Duodenal mucosa (tissue), 2 donors: ENCODE data around the gene SLC38A3.

Experiments
- H3K27ac ChIP-seq: one replicate; pipeline ENCODE4 v1.7.0; 2013; ENCODE audit warnings: low read depth, low read length
- H3K27me3 ChIP-seq, 2 donors: one replicate each; pipeline ENCODE4 v1.7.0; 2013; ENCODE audit warnings: low read length in 2 of 2, control low read depth in 1 of 2; ENCODE audit not compliant: insufficient read depth in 2 of 2, control insufficient read depth in 1 of 2
- H3K36me3 ChIP-seq, 2 donors: one replicate each; pipeline ENCODE4 v1.7.0; 2013; ENCODE audit warnings: low read length in 2 of 2, control low read depth in 1 of 2; ENCODE audit not compliant: insufficient read depth in 2 of 2, control insufficient read depth in 1 of 2
- H3K4me1 ChIP-seq, 2 donors: one replicate each; pipeline ENCODE4 v1.7.0; 2013; ENCODE audit warnings: low read length in 2 of 2, control low read depth in 1 of 2; ENCODE audit not compliant: insufficient read depth in 2 of 2, control insufficient read depth in 1 of 2
- H3K4me3 ChIP-seq, 2 donors: one replicate each; pipeline ENCODE4 v1.7.0; 2013; ENCODE audit warnings: low read length in 2 of 2, low read depth in 1 of 2
- H3K9ac ChIP-seq, 2 donors: one replicate each; pipeline ENCODE4 v1.7.0; 2013; ENCODE audit warnings: low read length in 2 of 2, low read depth in 1 of 2
- H3K9me3 ChIP-seq, 2 donors: one replicate each; pipeline ENCODE4 v1.7.0; 2013; ENCODE audit warnings: low read length in 2 of 2, control low read depth in 1 of 2; ENCODE audit not compliant: control insufficient read depth in 1 of 2

The SLC38A3 gene

DNA sequence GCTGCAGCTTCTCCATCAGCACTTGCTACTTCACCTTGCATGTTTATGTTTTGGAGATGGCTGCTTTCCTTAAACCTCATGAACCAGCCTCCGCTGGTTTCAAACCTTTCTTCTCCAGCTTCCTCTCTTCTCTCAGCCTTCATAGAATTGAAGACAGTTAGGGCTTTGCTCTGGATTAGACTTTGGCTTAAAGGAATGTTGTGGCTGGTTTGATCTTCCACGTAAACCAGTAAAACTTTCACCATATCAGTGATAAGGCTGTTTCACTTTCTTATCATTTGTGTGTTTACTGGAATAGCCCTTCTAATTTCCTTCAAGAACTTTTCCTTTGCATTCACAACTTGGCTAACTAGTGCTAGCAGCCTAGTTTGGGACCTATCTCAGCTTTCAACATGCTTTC lies 25.4 kb upstream of the SLC38A3 start:
- Histone ChIP-seq H3K4me3 (no peak overlapping the region), H3K9ac (no peak overlapping the region), H3K27ac (no peak overlapping the region), H3K4me1 (peaks cover 11 to 29% of the 10 kb centered on the region in 2 donors), H3K36me3 (peaks cover 3 to 32% of the 10 kb centered on the region in 2 donors), H3K9me3 (no peaks in the 10 kb centered on the region), H3K27me3 (no peaks in the 10 kb centered on the region)

DNA sequence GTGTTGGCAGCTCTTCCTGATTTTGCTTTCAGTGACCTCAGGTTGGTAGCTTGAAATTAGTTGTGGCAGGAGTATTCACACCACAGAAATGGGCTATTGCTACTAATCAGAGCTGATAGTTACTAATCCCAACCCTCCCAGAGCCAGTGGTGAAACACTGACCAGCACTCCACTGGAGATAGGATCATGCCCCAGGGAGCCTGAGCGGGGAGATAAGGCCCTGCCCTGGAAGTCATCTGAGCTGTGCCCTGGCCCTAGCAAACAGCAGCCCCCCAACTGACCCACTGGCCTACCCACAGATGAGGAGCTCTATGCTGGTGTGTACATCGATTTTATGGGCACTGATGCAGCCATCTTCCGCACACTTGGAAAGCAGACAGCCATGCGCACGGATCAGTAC lies 23.1 kb upstream of the SLC38A3 start:
- Histone ChIP-seq H3K4me1 (peaks cover 5 to 19% of the 10 kb centered on the region in 2 donors), H3K9ac (no peak overlapping the region), H3K36me3 (peaks cover 9 to 42% of the 10 kb centered on the region in 2 donors), H3K4me3 (no peak overlapping the region), H3K9me3 (no peaks in the 10 kb centered on the region), H3K27me3 (no peaks in the 10 kb centered on the region), H3K27ac (no peak overlapping the region)

DNA sequence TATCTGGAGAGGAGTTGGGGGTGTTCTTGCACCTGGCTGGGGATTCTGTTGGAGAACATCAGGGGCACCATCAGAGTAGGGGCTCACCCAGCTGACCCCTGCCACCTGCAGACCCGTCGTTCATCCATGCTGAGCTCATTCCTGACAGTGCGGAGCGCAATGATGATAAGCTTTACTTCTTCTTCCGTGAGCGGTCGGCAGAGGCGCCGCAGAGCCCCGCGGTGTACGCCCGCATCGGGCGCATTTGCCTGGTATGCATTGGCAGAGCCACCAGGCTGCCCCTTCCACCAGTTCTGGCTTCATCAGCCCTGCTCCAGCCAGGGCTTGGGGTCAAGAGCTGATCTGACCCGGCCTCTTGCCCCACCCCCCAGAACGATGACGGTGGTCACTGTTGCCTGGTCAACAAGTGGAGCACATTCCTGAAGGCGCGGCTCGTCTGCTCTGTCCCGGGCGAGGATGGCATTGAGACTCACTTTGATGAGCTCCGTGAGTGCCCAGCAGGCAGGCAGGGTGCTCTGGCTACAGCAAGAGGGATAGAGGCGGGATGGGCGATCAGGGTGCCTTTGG lies 22.5 kb upstream of the SLC38A3 start:
- peaks cover 9 to 45% of the 10 kb centered on the region in 2 donors for H3K36me3 ChIP-seq

DNA sequence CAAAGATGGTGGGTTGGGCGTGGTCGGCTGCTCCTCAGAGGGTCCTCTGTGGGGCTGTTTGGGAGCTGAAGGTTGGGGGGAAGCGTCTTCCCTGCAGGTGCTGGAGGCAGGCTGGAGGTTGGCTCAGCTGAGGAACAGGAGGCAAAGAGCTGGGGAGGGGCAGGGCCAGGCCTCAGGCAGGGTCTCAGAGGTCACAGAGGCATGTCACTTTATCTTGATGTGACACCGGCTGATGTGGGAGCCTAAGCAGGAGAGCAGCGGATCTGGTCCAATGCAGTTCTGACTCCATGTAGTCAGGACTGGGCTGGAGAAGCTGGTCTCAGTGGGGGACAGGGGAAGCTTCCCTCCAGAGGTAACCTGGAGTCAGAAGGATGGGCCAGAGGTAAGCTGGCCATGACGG lies 21.3 kb upstream of the SLC38A3 start:
- H3K36me3 ChIP-seq: peaks cover 9 to 46% of the 10 kb centered on the region in 2 donors
- peaks cover 0 to 15% of the 10 kb centered on the region in 2 donors for H3K4me1 ChIP-seq
- no peak overlapping the region for H3K9ac ChIP-seq
- H3K9me3 ChIP-seq: no peaks in the 10 kb centered on the region
- H3K4me3 ChIP-seq: no peak overlapping the region
- H3K27me3 ChIP-seq: no peaks in the 10 kb centered on the region
- no peak overlapping the region for H3K27ac ChIP-seq

More for the DNA sequence above, 22.5 kb upstream of the SLC38A3 start:
- Histone ChIP-seq H3K4me3 (no peak overlapping the region), H3K4me1 (peaks cover 0 to 15% of the 10 kb centered on the region in 2 donors), H3K9me3 (no peaks in the 10 kb centered on the region), H3K27me3 (no peaks in the 10 kb centered on the region), H3K27ac (no peak overlapping the region), H3K9ac (no peak overlapping the region)

DNA sequence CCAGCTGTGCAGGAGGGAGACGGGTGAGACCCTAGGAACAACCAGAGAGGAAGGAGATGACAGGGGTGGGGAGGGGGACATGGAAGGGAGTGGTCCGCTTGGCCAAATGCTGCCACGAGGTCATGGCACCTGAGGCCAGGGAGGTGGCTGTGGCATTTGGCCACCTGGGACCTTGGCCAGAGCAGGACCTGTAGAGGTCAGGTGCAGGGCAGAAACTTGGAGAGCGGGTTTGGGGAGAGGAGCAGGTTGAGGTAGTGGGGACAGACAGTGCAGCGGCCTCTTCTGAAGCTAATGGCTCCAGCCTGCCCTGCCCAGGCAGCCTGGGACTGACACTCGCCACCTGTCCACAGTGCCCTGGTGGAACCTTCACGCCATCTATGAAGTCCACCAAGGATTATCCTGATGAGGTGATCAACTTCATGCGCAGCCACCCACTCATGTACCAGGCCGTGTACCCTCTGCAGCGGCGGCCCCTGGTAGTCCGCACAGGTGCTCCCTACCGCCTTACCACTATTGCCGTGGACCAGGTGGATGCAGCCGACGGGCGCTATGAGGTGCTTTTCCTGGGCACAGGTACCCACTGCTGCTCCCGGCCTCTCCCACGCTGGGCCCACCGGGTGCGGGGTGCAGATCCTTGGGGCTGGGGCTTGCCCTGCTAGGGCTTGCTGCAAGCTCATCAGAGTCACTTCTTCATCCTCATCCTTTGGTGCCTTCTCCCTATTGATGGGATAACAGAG lies 20.7 kb upstream of the SLC38A3 start:
- H3K27ac ChIP-seq: no peak overlapping the region
- H3K4me1 ChIP-seq: peaks cover 0 to 10% of the 10 kb centered on the region in 2 donors
- no peak overlapping the region for H3K4me3 ChIP-seq
- H3K27me3 ChIP-seq: no peaks in the 10 kb centered on the region
- H3K9me3 ChIP-seq: no peaks in the 10 kb centered on the region
- no peak overlapping the region for H3K9ac ChIP-seq
- H3K36me3 ChIP-seq: peaks cover 9 to 46% of the 10 kb centered on the region in 2 donors

DNA sequence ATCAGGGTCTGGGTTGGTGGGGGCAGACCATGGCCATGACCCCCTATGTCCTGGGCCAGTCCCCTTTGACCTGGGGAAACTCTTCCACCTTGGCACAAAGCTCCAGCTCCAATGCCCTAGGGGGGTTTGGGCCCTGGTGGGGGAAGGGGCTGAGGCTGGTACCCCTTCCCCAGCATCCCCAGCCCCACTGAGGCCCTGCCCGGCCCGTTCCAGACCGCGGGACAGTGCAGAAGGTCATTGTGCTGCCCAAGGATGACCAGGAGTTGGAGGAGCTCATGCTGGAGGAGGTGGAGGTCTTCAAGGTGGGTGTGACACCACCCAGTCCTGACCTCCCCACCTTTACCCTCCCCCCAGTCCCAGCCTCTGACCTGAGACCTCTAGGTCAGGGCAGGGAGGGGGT lies 19.8 kb upstream of the SLC38A3 start:
- no peak overlapping the region for H3K27ac ChIP-seq
- no peaks in the 10 kb centered on the region for H3K9me3 ChIP-seq
- no peak overlapping the region for H3K4me3 ChIP-seq
- H3K36me3 ChIP-seq: peaks cover 9 to 46% of the 10 kb centered on the region in 2 donors
- no peak overlapping the region for H3K9ac ChIP-seq
- H3K4me1 ChIP-seq: peaks cover 0 to 7% of the 10 kb centered on the region in 2 donors
- no peaks in the 10 kb centered on the region for H3K27me3 ChIP-seq

DNA sequence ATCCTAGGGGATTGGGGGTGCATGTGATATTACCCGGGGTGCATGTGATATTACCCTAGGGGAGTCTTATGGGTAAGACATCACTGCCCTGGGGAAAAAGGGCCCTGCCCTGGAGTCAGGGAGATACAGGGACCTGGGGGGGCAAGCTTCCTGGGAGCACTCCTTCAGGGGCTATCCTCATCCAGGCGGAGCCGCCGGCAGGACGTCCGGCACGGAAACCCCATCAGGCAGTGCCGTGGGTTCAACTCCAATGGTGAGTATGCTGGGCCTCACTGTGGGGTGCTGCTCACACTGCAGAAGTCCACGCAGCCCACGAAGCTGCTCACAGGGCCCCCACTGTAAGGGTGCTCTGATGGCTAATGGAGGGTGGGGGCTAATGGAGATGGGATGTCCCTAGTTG lies 19.0 kb upstream of the SLC38A3 start:
- H3K27ac ChIP-seq: no peak overlapping the region
- H3K4me3 ChIP-seq: no peak overlapping the region
- peaks cover 0 to under 1% of the 10 kb centered on the region in 2 donors for H3K4me1 ChIP-seq
- H3K36me3 ChIP-seq: peaks cover 9 to 46% of the 10 kb centered on the region in 2 donors
- no peak overlapping the region for H3K9ac ChIP-seq
- H3K27me3 ChIP-seq: no peaks in the 10 kb centered on the region
- H3K9me3 ChIP-seq: no peaks in the 10 kb centered on the region

DNA sequence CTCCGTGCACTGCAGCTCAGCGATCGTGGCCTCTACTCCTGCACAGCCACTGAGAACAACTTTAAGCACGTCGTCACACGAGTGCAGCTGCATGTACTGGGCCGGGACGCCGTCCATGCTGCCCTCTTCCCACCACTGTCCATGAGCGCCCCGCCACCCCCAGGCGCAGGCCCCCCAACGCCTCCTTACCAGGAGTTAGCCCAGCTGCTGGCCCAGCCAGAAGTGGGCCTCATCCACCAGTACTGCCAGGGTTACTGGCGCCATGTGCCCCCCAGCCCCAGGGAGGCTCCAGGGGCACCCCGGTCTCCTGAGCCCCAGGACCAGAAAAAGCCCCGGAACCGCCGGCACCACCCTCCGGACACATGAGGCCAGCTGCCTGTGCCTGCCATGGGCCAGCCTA lies 17.3 kb upstream of the SLC38A3 start:
- H3K4me3 ChIP-seq: no peak overlapping the region
- H3K9ac ChIP-seq: no peak overlapping the region
- H3K9me3 ChIP-seq: no peaks in the 10 kb centered on the region
- H3K27me3 ChIP-seq: peaks cover 1% of the 10 kb centered on the region in 2 donors
- no peak overlapping the region for H3K27ac ChIP-seq
- H3K4me1 ChIP-seq: no peaks in the 10 kb centered on the region
- peaks cover 6 to 36% of the 10 kb centered on the region in 2 donors for H3K36me3 ChIP-seq

DNA sequence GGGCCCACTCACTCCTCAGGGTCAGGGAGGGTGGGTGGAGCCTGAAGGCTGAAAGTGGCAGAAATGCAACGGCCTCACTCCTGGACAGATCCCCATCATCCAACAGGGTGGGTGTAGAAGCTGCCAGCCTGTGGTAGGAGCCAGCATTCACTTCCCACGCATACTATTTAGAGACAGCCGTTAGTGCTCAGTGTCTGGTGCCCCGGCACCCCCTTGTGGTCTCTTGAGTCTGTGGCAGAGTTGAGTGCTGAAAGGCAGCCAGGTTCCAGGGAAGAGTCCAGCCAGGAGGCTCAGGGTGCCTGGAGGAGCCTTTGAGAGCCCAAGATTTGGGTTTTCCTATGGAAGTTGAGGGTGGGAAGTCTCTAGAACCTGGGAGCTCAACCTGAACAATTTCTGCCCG lies 15.8 kb upstream of the SLC38A3 start:
- Histone ChIP-seq H3K9me3 (no peaks in the 10 kb centered on the region), H3K36me3 (peaks cover 6 to 27% of the 10 kb centered on the region in 2 donors), H3K4me1 (peaks cover 6 to 9% of the 10 kb centered on the region in 2 donors), H3K27ac (no peak overlapping the region), H3K27me3 (peaks cover 16 to 17% of the 10 kb centered on the region in 2 donors), H3K9ac (no peak overlapping the region), H3K4me3 (no peak overlapping the region)

DNA sequence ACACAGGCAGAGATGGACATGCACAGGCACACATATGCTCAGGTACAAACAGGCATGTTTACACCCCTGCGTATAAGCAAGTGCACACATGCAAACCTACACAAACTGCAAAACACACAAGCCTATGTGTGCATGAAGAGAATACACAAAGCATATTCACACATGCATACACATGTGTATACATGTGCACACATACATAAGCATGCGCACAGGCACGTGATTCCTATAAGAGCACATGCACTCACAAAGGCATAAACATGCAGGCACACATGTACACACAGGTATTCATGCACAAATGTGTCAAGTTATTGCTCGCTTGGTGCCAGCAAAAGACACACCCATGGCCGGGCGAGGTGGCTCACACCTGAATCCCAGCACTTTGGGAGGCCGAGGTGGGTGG lies 15.1 kb upstream of the SLC38A3 start:
- no peak overlapping the region for H3K4me3 ChIP-seq
- H3K4me1 ChIP-seq: peaks cover 10 to 11% of the 10 kb centered on the region in 2 donors
- no peaks in the 10 kb centered on the region for H3K9me3 ChIP-seq
- no peak overlapping the region for H3K27ac ChIP-seq
- no peak overlapping the region for H3K9ac ChIP-seq
- H3K36me3 ChIP-seq: peaks cover 6 to 20% of the 10 kb centered on the region in 2 donors
- H3K27me3 ChIP-seq: peaks cover 17 to 18% of the 10 kb centered on the region in 2 donors
